ENCODE results near the gene AJAP1.

- TF ChIP-seq CTCF (IDR thresholded peaks at IDR 0.05), result no peak
- no peak for TF ChIP-seq EP300 (IDR thresholded peaks at IDR 0.05)
- TF ChIP-seq POLR2A (IDR thresholded peaks at IDR 0.05), result no peak
Observed at GRCh38 chr1:4658643-4659628, 4.5 kb downstream of the AJAP1 start.

Data from ovary (tissue), 3 donors.